Mesendoderm (in vitro differentiated cells): Measurements from ENCODE around the gene UXS1.
A peak's percentile ranks its signal among the peaks of the same experiment; 100 is the strongest.

Source experiments
- DNase-seq: peaks from one replicate; pipeline ENCODE4 v3.0.0; 2013
- H2AK5ac ChIP-seq: 2 replicates; pipeline ENCODE4 v1.6.1; 2013; ENCODE audit warnings: low read length, inconsistent platforms
- H2BK120ac ChIP-seq: 2 replicates; pipeline ENCODE4 v1.6.1; 2013; ENCODE audit warnings: low read depth, mild to moderate bottlenecking, low read length, moderate library complexity, mixed read lengths
- H2BK15ac ChIP-seq: replicated peaks from 2 replicates; pipeline ENCODE4 v1.6.1; 2013; ENCODE audit warnings: low read depth, mild to moderate bottlenecking, moderate library complexity
- H2BK5ac ChIP-seq: 2 replicates; pipeline ENCODE4 v1.6.1; 2013; ENCODE audit warnings: low read length, inconsistent platforms
- H3K18ac ChIP-seq: 2 replicates; pipeline ENCODE4 v1.6.1; 2013; ENCODE audit warnings: mild to moderate bottlenecking, low read length, mixed read lengths
- H3K23ac ChIP-seq: one replicate; pipeline ENCODE4 v1.6.1; 2013; ENCODE audit warnings: low read length
- H3K27ac ChIP-seq: 2 replicates; pipeline ENCODE4 v1.5.1; 2013; ENCODE audit warnings: low read depth, mild to moderate bottlenecking, inconsistent platforms, low read length, moderate library complexity
- H3K27me3 ChIP-seq: 2 replicates; pipeline ENCODE4 v1.6.1; 2013; ENCODE audit warnings: low read length, control low read depth, mild to moderate bottlenecking, inconsistent platforms; ENCODE audit not compliant: insufficient read depth, poor library complexity
- H3K36me3 ChIP-seq: 2 replicates; pipeline ENCODE4 v1.6.1; 2013; ENCODE audit warnings: low read length, inconsistent platforms; ENCODE audit not compliant: control insufficient read depth, insufficient read depth
- H3K4ac ChIP-seq: one replicate; pipeline ENCODE4 v1.6.1; 2013; ENCODE audit warnings: low read depth, mild to moderate bottlenecking, low read length, moderate library complexity
- H3K4me1 ChIP-seq: 2 replicates; pipeline ENCODE4 v1.6.1; 2013; ENCODE audit warnings: low read depth, low read length, inconsistent platforms; ENCODE audit not compliant: control insufficient read depth
- H3K4me2 ChIP-seq: 2 replicates; pipeline ENCODE4 v1.6.1; 2013; ENCODE audit warnings: low read length
- H3K4me3 ChIP-seq: 2 replicates; pipeline ENCODE4 v1.5.1; 2013; ENCODE audit warnings: mild to moderate bottlenecking, low read length
- H3K56ac ChIP-seq: one replicate; pipeline ENCODE4 v1.6.1; 2013; ENCODE audit warnings: low read length
- H3K79me1 ChIP-seq: 2 replicates; pipeline ENCODE4 v1.6.1; 2013; ENCODE audit warnings: low read length, inconsistent platforms
- H3K79me2 ChIP-seq: 2 replicates; pipeline ENCODE4 v1.6.1; 2013; ENCODE audit warnings: mild to moderate bottlenecking, low read length; ENCODE audit not compliant: control insufficient read depth, insufficient read depth
- H3K9ac ChIP-seq: 2 replicates; pipeline ENCODE4 v1.6.1; 2013; ENCODE audit warnings: low read length, inconsistent platforms
- H4K5ac ChIP-seq: one replicate; pipeline ENCODE4 v1.6.1; 2013; ENCODE audit warnings: low read length
- H4K8ac ChIP-seq: one replicate; pipeline ENCODE4 v1.6.1; 2013; ENCODE audit warnings: low read depth, mild to moderate bottlenecking, control low read depth, low read length, moderate library complexity
- WGBS: extraction: QIAGEN DNeasy Blood & Tissue Kit; methylation state at CpG from one replicate; pipeline ENCODE4 v1.1.7; 2013; ENCODE audit warnings: low lambda C conversion rate, missing lambda C conversion rate; ENCODE audit not compliant: insufficient coverage; ENCODE audit errors: extremely low coverage; 5-methylcytosine and 5-hydroxymethylcytosine counted together

UXS1 gene

DNA sequence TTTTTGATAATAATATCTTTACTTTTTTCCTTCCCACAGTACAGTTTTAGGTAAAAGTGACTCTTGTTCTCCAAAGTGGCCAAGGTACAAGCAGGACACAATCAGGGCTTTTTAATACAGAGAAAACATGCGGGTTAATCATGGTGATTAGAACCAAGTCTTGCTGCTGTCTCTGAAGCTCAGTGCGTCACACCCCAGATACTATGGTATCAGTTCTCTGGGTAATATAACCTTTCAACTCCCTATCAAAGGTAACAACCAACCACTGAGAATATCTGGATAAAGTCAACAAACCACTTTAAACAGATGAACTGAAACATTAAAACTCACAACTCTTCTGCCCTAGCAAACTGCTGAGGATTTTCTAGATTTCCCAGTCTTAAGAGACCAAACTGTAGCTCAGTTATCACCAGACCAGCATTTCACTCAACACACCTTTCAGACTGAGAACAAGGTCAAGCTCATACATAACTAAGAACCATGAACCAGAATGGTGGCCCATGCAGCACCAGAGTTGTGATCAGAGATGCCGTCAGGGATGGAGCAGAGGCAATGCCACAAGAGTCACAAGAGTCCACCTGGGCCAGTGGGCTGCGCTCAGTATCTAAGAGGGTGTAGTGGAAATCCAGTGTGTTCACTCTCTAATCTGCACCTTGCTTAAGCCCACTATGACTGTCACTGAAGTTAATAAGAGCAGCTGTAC, 103.0 kb downstream of the UXS1 start:
- no CpG with 5 or more reads among the region's 4 CpGs for WGBS
- H3K27ac ChIP-seq: no peak overlapping the region
- no peak overlapping the region for H2BK5ac ChIP-seq

DNA sequence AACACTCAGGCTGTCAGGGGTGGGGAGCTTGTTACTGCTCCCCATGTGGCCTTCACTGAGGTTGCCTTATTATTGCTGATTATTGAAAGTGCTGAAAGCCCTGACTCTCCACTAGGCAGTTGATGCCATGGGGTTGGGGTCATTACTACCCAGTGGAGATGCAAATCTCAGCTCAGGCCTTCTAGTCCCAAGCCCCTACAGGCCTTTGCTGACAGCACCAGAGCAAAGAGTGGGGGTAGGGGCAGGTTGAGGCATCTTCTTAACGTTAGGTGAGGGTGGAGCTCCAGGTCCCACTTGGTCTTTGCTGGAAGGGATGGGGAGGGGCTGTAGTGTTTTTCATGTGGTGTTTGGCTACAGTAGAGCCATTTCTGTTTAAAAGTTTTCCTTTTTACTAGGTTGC, 104.5 kb downstream of the UXS1 start:
- Histone ChIP-seq H4K8ac (no peak overlapping the region), H2BK5ac (no peak overlapping the region), H3K23ac (no peak overlapping the region), H3K27me3 (no peaks in the 10 kb centered on the region), H3K56ac (no peak overlapping the region), H3K4me2 (no peak overlapping the region), H3K18ac (no peak overlapping the region), H3K4ac (no peak overlapping the region), H2AK5ac (no peak overlapping the region), H3K9ac (no peak overlapping the region), H3K4me3 (no peak overlapping the region), H3K36me3 (peaks cover 3% of the 10 kb centered on the region), H2BK120ac (no peak overlapping the region), H3K27ac (no peak overlapping the region), H2BK15ac (no peak overlapping the region), H3K79me2 (no peaks in the 10 kb centered on the region), H4K5ac (no peak overlapping the region), H3K4me1 (no peaks in the 10 kb centered on the region), H3K79me1 (no peaks in the 10 kb centered on the region)
- WGBS: no CpG with 5 or more reads among the region's 1 CpG
- no peak for DNase-seq

More for the DNA sequence above, 103.0 kb downstream of the UXS1 start:
- Histone ChIP-seq H3K27me3 (no peaks in the 10 kb centered on the region), H3K36me3 (peaks cover 3% of the 10 kb centered on the region), H3K56ac (no peak overlapping the region), H3K9ac (no peak overlapping the region), H3K18ac (no peak overlapping the region), H2BK15ac (no peak overlapping the region), H3K79me1 (no peaks in the 10 kb centered on the region), H4K5ac (no peak overlapping the region), H3K23ac (no peak overlapping the region), H2BK120ac (no peak overlapping the region), H4K8ac (no peak overlapping the region), H3K79me2 (no peaks in the 10 kb centered on the region), H2AK5ac (no peak overlapping the region), H3K4me1 (no peaks in the 10 kb centered on the region), H3K4me2 (no peak overlapping the region), H3K4ac (no peak overlapping the region), H3K4me3 (no peak overlapping the region)
- no peak for DNase-seq

DNA sequence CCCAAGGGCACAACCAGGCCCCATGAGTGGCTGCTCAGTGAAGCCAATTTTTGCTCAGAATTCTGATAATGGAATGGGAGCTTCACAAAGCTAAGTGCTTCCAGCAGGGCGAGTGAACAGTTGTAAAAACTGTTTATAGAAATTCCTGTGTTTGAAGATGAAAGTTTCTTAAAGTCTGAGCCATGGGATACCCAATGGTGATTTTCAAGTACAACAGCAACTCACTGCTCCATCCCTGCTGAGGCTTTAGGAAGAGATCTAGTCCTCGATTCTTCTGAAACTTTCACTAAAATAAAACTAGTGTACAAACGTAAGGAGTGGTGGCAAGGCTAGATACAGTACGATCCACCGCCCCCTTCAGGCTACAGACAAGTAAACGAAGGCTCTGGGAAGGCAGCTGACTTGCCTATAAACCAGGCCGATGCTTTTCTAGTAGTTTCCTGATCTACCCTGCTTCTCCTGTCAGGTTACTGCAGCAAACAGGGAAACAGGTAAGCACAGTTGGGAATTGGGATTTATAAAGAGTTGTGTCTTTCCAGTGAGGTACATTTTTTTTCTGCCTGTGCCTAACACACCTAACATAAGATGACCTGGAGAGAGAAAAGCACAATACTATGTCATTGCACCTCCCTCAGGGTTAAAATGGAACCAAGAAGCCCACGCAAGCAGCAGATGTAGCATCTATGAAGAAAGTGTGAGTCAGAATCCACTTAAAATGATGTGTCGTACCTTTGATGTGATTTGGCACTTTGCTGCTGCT, 108.7 kb downstream of the UXS1 start:
- H2AK5ac ChIP-seq: no peak overlapping the region
- H4K8ac ChIP-seq: no peak overlapping the region
- no peaks in the 10 kb centered on the region for H3K36me3 ChIP-seq
- no peak overlapping the region for H2BK120ac ChIP-seq
- H3K4me1 ChIP-seq: no peaks in the 10 kb centered on the region
- H3K27ac ChIP-seq: no peak overlapping the region
- H3K4ac ChIP-seq: no peak overlapping the region
- H4K5ac ChIP-seq: no peak overlapping the region
- H3K23ac ChIP-seq: no peak overlapping the region
- H3K79me1 ChIP-seq: no peaks in the 10 kb centered on the region
- no peak overlapping the region for H3K9ac ChIP-seq
- no peak overlapping the region for H3K56ac ChIP-seq
- H2BK5ac ChIP-seq: no peak overlapping the region
- H3K18ac ChIP-seq: peak overlapping the region; percentile 0
- H3K27me3 ChIP-seq: no peaks in the 10 kb centered on the region
- no peak overlapping the region for H3K4me2 ChIP-seq
- H3K4me3 ChIP-seq: no peak overlapping the region
- H3K79me2 ChIP-seq: no peaks in the 10 kb centered on the region
- peak; percentile 68 for DNase-seq
- no peak overlapping the region for H2BK15ac ChIP-seq
- no CpG with 5 or more reads among the region's 9 CpGs for WGBS

DNA sequence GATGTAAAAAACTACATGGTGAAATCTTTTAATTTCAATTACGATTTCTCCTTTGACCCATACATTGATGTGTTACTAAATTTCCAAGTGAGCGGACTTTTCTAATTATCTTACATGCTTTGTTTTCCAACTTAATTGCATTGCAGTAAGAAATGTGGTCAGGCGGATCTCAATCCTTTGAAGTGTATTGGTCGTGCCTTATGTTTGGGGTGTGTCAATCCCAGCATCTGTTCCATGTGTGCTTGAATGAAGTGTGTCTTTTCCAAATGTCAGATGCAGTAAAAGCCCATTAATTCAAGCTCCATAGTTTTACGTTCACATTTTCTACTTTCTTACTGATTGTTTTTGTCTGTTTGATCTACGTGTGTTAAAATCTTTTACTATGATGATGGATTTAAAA, 113.1 kb downstream of the UXS1 start:
- no peak overlapping the region for H3K4me2 ChIP-seq
- no peaks in the 10 kb centered on the region for H3K79me1 ChIP-seq
- H3K23ac ChIP-seq: no peak overlapping the region
- no CpG with 5 or more reads among the region's 6 CpGs for WGBS
- H3K4me1 ChIP-seq: peaks cover 2% of the 10 kb centered on the region
- H4K5ac ChIP-seq: no peak overlapping the region
- H3K27ac ChIP-seq: no peak overlapping the region
- no peak overlapping the region for H3K9ac ChIP-seq
- H3K27me3 ChIP-seq: no peaks in the 10 kb centered on the region
- no peak overlapping the region for H3K4ac ChIP-seq
- H3K56ac ChIP-seq: no peak overlapping the region
- no peak for DNase-seq
- no peak overlapping the region for H2BK5ac ChIP-seq
- no peak overlapping the region for H4K8ac ChIP-seq
- H2BK120ac ChIP-seq: no peak overlapping the region
- H3K36me3 ChIP-seq: no peaks in the 10 kb centered on the region
- H3K79me2 ChIP-seq: no peaks in the 10 kb centered on the region
- no peak overlapping the region for H3K4me3 ChIP-seq
- no peak overlapping the region for H2AK5ac ChIP-seq
- H2BK15ac ChIP-seq: no peak overlapping the region
- H3K18ac ChIP-seq: no peak overlapping the region

DNA sequence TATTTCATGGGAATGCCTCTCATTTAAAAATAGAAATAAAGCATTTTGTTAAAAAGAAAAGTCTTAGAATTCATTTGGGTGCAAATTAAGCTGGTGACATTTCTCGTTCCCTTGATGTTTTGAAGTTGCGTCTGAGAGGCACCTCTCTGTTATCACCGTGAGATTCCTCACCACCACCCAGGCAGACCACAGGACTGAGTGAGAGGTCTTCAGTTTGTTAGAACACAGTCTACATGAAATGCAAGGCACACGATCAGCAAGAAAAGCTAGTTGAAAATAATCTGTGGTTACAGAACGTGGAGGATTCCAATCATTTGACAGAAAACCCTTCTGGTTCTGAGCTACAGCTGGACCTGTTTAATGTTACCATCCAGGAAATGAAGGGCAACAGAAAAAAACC, 116.0 kb downstream of the UXS1 start:
- Histone ChIP-seq H2BK15ac (no peak overlapping the region), H3K18ac (no peak overlapping the region), H2AK5ac (no peak overlapping the region), H3K56ac (no peak overlapping the region), H3K36me3 (no peaks in the 10 kb centered on the region), H3K79me2 (no peaks in the 10 kb centered on the region), H3K27ac (no peak overlapping the region), H3K4me3 (no peak overlapping the region), H3K4me2 (no peak overlapping the region), H3K27me3 (no peaks in the 10 kb centered on the region), H4K8ac (no peak overlapping the region), H3K9ac (no peak overlapping the region), H4K5ac (no peak overlapping the region), H2BK5ac (no peak overlapping the region), H3K4me1 (peaks cover 2% of the 10 kb centered on the region), H2BK120ac (peak overlapping the region; percentile 68), H3K79me1 (no peaks in the 10 kb centered on the region), H3K4ac (no peak overlapping the region), H3K23ac (no peak overlapping the region)
- WGBS: no CpG with 5 or more reads among the region's 5 CpGs
- peak; percentile 70 for DNase-seq
